Measurements from ENCODE around the gene PIP4K2B.

PIP4K2B gene

GRCh38 chr17:38749223-38750043 lies 49.9 kb downstream of the PIP4K2B start:
- Histone ChIP-seq H3K36me3 (ENCODE audit: control insufficient read depth in 1 of 2, insufficient read depth in 2 of 2, low read length in 2 of 2) (peaks cover under 1 to 2% of the 10 kb centered on the region in 2 donors), H3K27me3 (ENCODE audit: low read depth, low read length) (peaks cover 10% of the 10 kb centered on the region), H3K4me3 (ENCODE audit: low read depth in 1 of 2, low read length in 2 of 2) (peak overlapping the region; percentile 55 to 79), H3K27ac (ENCODE audit: low read length) (peak overlapping the region; percentile 51), H3K4me1 (ENCODE audit: control insufficient read depth in 1 of 2, insufficient read depth in 2 of 2, low read length in 2 of 2) (peaks cover 14 to 73% of the 10 kb centered on the region in 2 donors), H3K9me3 (ENCODE audit: control insufficient read depth in 1 of 2, low read length in 2 of 2) (no peaks in the 10 kb centered on the region)

GRCh38 chr17:38748892-38749222 lies 50.5 kb downstream of the PIP4K2B start:
- H3K4me1 ChIP-seq (ENCODE audit: control insufficient read depth in 1 of 2, insufficient read depth in 2 of 2, low read length in 2 of 2) = peaks cover 13 to 67% of the 10 kb centered on the region in 2 donors
- H3K27ac ChIP-seq (ENCODE audit: low read length) = no peak overlapping the region
- H3K9me3 ChIP-seq (ENCODE audit: control insufficient read depth in 1 of 2, low read length in 2 of 2) = no peaks in the 10 kb centered on the region
- no peaks in the 10 kb centered on the region for H3K36me3 ChIP-seq (ENCODE audit: control insufficient read depth in 1 of 2, insufficient read depth in 2 of 2, low read length in 2 of 2)
- H3K27me3 ChIP-seq (ENCODE audit: low read depth, low read length) = peaks cover 10% of the 10 kb centered on the region
- peak overlapping the region; percentile 55 to 79 for H3K4me3 ChIP-seq (ENCODE audit: low read depth in 1 of 2, low read length in 2 of 2)

- Histone ChIP-seq H3K4me3 (ENCODE audit: low read depth in 1 of 2, low read length in 2 of 2) (peak within 1 kb of the TSS; percentile 59 to 89), H3K27me3 (ENCODE audit: low read depth, low read length) (peaks cover 10% of the 10 kb centered on the region), H3K27ac (ENCODE audit: low read length) (peak within 1 kb of the TSS; percentile 51), H3K4me1 (ENCODE audit: control insufficient read depth in 1 of 2, insufficient read depth in 2 of 2, low read length in 2 of 2) (peaks cover 9 to 66% of the 10 kb centered on the region in 2 donors), H3K36me3 (ENCODE audit: control insufficient read depth in 1 of 2, insufficient read depth in 2 of 2, low read length in 2 of 2) (no peaks in the 10 kb centered on the region), H3K9me3 (ENCODE audit: control insufficient read depth in 1 of 2, low read length in 2 of 2) (no peaks in the 10 kb centered on the region)
Observed at GRCh38 chr17:38748149-38748891, 51.0 kb downstream of the PIP4K2B start, which contains the start of gene PCGF2. Gene PCGF2, minus strand, starts transcription at chr17:38748336. Its CDS starts 7,934 bp downstream, at chr17:38740402.

- H3K4me3 ChIP-seq (ENCODE audit: low read depth in 1 of 2, low read length in 2 of 2) = peak overlapping the region; percentile 59 to 89
- H3K9me3 ChIP-seq (ENCODE audit: control insufficient read depth in 1 of 2, low read length in 2 of 2) = no peaks in the 10 kb centered on the region
- H3K4me1 ChIP-seq (ENCODE audit: control insufficient read depth in 1 of 2, insufficient read depth in 2 of 2, low read length in 2 of 2) = peaks cover 13 to 70% of the 10 kb centered on the region in 2 donors
- H3K27me3 ChIP-seq (ENCODE audit: low read depth, low read length) = peaks cover 10% of the 10 kb centered on the region
- H3K36me3 ChIP-seq (ENCODE audit: control insufficient read depth in 1 of 2, insufficient read depth in 2 of 2, low read length in 2 of 2) = no peaks in the 10 kb centered on the region
- no peak overlapping the region for H3K27ac ChIP-seq (ENCODE audit: low read length)
Observed at GRCh38 chr17:38747463-38748148, 51.8 kb downstream of the PIP4K2B start.

- Histone ChIP-seq H3K4me3 (ENCODE audit: low read depth in 1 of 2, low read length in 2 of 2) (peak overlapping the region; percentile 59 to 89), H3K4me1 (ENCODE audit: control insufficient read depth in 1 of 2, insufficient read depth in 2 of 2, low read length in 2 of 2) (peaks cover 20 to 75% of the 10 kb centered on the region in 2 donors), H3K36me3 (ENCODE audit: control insufficient read depth in 1 of 2, insufficient read depth in 2 of 2, low read length in 2 of 2) (no peaks in the 10 kb centered on the region), H3K9me3 (ENCODE audit: control insufficient read depth in 1 of 2, low read length in 2 of 2) (no peaks in the 10 kb centered on the region), H3K27me3 (ENCODE audit: low read depth, low read length) (peaks cover 10% of the 10 kb centered on the region), H3K27ac (ENCODE audit: low read length) (no peak overlapping the region)
Observed at GRCh38 chr17:38746849-38747462, 52.4 kb downstream of the PIP4K2B start.

GRCh38 chr17:38746004-38746848 lies 53.1 kb downstream of the PIP4K2B start:
- Histone ChIP-seq H3K4me1 (ENCODE audit: control insufficient read depth in 1 of 2, insufficient read depth in 2 of 2, low read length in 2 of 2) (peaks cover 21 to 76% of the 10 kb centered on the region in 2 donors), H3K9me3 (ENCODE audit: control insufficient read depth in 1 of 2, low read length in 2 of 2) (no peaks in the 10 kb centered on the region), H3K4me3 (ENCODE audit: low read depth in 1 of 2, low read length in 2 of 2) (peak overlapping the region; percentile 59 to 89), H3K36me3 (ENCODE audit: control insufficient read depth in 1 of 2, insufficient read depth in 2 of 2, low read length in 2 of 2) (no peaks in the 10 kb centered on the region), H3K27me3 (ENCODE audit: low read depth, low read length) (peaks cover 10% of the 10 kb centered on the region), H3K27ac (ENCODE audit: low read length) (no peak overlapping the region)

- Histone ChIP-seq H3K27me3 (ENCODE audit: low read depth, low read length) (peaks cover 10% of the 10 kb centered on the region), H3K4me1 (ENCODE audit: control insufficient read depth in 1 of 2, insufficient read depth in 2 of 2, low read length in 2 of 2) (peaks cover 21 to 74% of the 10 kb centered on the region in 2 donors), H3K9me3 (ENCODE audit: control insufficient read depth in 1 of 2, low read length in 2 of 2) (no peaks in the 10 kb centered on the region), H3K36me3 (ENCODE audit: control insufficient read depth in 1 of 2, insufficient read depth in 2 of 2, low read length in 2 of 2) (no peaks in the 10 kb centered on the region), H3K27ac (ENCODE audit: low read length) (no peak overlapping the region), H3K4me3 (ENCODE audit: low read depth in 1 of 2, low read length in 2 of 2) (no peak overlapping the region)
Observed at GRCh38 chr17:38745545-38745944, 53.8 kb downstream of the PIP4K2B start.

- Histone ChIP-seq H3K9me3 (ENCODE audit: control insufficient read depth in 1 of 2, low read length in 2 of 2) (no peaks in the 10 kb centered on the region), H3K4me1 (ENCODE audit: control insufficient read depth in 1 of 2, insufficient read depth in 2 of 2, low read length in 2 of 2) (peaks cover 18 to 61% of the 10 kb centered on the region in 2 donors), H3K36me3 (ENCODE audit: control insufficient read depth in 1 of 2, insufficient read depth in 2 of 2, low read length in 2 of 2) (peaks cover 5 to 11% of the 10 kb centered on the region in 2 donors), H3K27ac (ENCODE audit: low read length) (no peak overlapping the region), H3K4me3 (ENCODE audit: low read depth in 1 of 2, low read length in 2 of 2) (no peak overlapping the region), H3K27me3 (ENCODE audit: low read depth, low read length) (peaks cover 4% of the 10 kb centered on the region)
Observed at GRCh38 chr17:38743556-38744171, 55.7 kb downstream of the PIP4K2B start.

- H3K4me1 ChIP-seq (ENCODE audit: control insufficient read depth in 1 of 2, insufficient read depth in 2 of 2, low read length in 2 of 2) = peaks cover 18 to 57% of the 10 kb centered on the region in 2 donors
- H3K4me3 ChIP-seq (ENCODE audit: low read depth in 1 of 2, low read length in 2 of 2) = peak overlapping the region; percentile 21 to 24
Observed at GRCh38 chr17:38742411-38743308, 56.7 kb downstream of the PIP4K2B start.

More at GRCh38 chr17:38742411-38743308, 56.7 kb downstream of the PIP4K2B start:
- Histone ChIP-seq H3K27me3 (ENCODE audit: low read depth, low read length) (no peaks in the 10 kb centered on the region), H3K27ac (ENCODE audit: low read length) (peak overlapping the region; percentile 83), H3K9me3 (ENCODE audit: control insufficient read depth in 1 of 2, low read length in 2 of 2) (no peaks in the 10 kb centered on the region), H3K36me3 (ENCODE audit: control insufficient read depth in 1 of 2, insufficient read depth in 2 of 2, low read length in 2 of 2) (peaks cover 5 to 21% of the 10 kb centered on the region in 2 donors)

Measured in muscle layer of duodenum (tissue), 2 donors.